Measurements from ENCODE around the gene SHISA6.

SHISA6 gene

DNA sequence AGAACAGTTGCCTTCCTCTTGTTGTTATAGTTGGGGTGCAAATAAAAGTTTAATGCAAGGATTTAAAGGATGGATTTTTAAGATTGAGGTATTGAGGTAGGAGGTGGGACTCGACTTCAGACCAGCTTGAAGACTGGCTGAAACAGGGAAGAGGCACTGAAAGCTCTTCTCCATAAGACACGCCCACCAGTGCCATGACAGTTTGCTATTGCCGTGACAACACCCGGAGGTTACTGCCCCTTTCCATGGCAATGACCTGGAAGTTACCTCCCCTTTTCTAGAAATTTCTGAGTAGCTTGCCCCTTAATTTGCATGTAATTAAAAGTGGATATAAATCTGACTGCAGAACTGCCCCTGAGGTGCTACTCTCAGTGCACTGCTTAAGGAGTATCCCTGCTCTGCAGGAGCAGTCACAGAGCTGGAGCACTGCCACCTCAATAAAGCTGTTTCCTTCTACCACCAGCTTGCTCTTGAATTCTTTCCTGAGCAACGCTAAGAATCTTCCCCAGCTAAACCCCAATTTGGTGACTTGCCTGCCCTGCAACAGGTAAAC is 122.6 kb downstream of the SHISA6 start:
- DNase-seq, result no peak

DNA sequence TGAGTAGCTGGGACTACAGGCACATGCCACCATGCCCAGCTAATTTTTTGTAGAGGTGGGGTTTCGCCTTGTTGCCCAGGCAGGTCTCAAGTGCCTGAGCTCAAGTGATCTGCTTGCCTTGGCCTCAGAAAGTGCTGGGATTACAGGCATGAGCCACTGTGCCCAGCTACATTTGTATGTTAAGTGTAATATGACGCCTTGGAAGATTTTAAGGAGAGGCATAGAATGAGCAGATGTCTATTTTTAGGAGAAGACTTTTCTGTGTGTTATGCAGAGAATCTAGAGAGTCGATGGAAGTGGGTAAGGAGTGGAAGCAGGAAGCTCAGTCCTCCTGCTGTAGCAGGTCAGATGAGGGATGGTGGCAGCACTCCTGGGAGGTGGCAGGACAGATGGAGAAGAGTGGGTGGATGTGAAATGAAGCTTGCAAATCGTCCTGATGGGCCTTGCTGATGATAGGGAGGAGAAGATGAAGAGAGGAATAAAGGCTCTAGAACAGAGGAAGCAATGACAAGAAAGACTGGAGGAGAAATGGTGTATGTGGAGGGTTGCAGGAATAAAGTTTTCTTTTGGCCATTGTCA is 125.3 kb downstream of the SHISA6 start:
- DNase-seq, result no peak

DNA sequence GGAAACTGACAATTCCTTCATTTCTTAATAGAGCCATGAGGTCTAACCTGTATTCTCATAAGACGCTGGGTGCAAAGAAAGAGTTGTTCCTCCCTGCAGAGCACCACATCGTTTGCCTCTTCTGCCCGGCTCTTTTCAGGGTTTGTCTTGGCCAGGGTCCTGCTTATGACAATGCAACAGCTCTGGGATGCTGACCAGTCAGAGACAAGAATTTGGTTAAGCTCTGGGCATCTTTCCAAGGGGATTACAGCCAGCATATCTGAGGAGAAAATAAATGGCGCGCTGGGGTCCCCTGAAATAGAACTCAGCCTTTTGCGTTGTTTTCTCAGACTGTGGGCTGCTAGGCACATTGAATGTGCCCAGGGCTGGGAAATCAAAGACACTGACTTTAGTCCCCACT is 128.6 kb downstream of the SHISA6 start:
- no peak for DNase-seq

DNA sequence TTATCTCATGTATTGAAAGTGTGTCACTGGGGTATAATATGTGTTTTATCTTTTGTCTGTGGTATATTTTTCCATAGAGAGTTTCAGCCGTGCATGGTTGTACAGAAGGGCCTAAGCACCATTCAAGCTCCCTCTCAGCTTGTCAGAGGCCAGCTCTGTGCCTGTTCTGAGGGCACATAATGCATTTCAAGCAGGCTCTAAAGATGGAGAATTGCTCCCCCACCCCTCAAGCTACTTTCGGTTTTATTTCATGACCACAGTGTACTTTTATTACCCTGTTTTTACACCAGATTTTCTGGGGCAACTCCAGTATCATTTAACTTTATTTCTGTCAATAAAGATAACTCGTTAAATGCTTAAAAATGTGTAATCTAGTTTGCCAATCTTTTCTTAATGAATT is 131.7 kb downstream of the SHISA6 start:
- no peak for DNase-seq

DNA sequence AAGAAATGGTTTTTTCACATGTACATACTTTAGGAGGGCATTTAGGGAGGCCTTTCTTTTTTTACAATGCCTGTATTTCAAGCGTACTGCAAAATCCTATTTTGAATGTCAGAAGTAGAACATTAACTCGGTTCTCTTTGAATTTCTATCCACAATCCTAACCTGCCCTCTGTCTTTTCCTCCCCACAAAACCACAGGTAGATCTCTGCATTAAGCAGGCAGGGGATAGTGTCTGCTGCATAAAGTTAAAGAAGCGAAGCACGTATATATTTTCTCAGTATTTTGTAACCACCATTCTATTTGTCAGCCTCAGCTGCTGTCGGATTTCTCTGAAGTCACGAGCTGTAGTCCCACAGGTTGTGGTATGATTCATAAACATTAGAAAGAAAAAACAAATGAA is 137.5 kb downstream of the SHISA6 start:
- no peak for DNase-seq

DNA sequence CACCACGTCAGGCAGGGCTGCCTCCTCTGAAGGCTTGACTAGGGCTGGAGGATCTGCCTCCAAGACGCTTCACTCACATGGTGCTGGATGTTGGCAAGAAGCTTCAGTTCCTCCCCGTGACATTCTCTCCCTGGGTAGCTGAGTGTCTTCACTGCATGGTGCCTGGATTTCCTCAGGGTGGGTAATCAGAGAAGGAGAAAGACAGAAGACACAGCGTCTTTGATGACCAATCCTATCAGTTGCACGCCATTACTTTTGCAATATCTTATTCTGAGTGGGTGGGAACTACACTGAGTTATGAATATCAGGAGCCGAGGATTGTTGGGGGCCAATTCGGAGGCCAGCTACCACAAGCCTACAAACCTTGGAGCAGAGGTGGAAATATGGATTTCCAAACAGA is 139.7 kb downstream of the SHISA6 start:
- no peak for DNase-seq

DNA sequence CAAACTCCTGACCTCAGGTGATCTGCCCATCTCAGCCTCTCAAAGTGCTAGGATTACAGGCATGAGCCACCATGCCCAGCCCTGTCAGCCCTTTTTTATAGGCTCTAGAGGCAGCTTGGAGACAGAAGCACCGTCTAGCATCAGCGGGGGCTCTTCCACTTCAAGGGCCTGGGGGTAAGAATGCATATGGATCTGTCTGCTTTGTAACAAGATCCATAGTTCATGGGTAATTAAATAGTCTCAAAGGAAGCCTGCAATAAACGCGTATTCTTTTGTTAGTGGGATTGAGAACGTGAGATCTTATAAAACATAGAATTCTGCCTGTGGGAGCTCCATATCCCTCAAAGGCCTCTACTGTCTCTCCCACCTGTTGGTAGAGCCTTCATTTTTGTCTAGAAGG is 142.1 kb downstream of the SHISA6 start:
- no peak for DNase-seq

DNA sequence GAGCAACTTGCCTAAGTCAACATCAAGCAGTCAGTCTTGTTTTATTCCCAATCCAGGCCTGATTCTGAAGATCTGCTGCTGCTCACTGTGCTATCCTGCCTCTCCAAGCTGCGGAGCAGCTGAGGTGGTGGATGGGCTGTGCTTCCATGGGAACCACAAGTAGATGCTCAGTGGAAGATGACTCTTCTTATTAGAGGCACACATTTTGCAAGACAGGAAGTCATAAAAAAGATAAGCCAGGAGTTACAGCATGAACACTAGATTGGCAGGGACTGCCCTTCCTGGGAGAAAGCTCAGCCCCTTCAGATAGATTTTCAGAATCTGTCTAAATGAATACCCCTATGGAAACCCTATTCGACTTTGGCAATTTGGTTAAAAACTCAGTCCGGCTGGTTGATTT is 143.1 kb downstream of the SHISA6 start:
- DNase-seq, result no peak

DNA sequence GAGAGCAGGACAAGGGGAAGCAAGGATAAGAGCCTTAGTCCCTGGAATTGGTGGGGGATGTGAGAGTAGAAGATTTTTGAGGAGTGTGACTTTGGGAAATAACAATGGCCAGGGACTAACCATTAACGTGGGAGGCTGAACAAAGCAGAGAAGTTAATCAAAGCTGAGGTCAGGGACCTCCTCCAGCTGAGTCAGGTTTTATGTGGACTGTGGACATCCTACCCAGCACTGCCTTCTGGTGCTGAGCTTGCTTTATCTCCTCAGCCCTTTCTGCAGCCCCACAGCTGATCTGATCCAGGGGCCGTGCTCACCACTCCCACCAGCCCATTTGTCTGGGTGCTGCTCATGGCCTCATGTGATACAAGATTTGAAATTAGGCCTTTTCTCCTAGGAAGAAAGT is 146.6 kb downstream of the SHISA6 start:
- DNase-seq, result no peak

DNA sequence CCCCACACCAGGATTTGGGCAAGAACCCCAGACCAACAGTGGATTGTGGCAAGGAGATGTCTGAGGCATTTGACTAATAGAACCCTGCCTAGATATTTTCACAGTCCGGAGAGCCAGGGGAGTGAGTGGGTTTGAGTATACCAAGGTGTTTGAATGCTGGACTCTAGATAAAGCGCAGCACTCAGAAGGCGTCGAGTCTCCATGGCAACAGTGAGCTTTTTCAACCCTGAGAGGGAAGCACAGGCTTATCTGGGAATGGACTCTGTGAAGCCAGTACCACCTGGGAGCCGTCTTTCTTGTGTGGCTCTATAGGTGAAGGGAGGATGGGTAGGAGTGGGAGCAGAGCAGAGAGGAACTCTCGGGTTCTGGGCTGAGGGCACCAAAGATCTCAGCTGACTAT is 147.0 kb downstream of the SHISA6 start:
- DNase-seq, result no peak

DNA sequence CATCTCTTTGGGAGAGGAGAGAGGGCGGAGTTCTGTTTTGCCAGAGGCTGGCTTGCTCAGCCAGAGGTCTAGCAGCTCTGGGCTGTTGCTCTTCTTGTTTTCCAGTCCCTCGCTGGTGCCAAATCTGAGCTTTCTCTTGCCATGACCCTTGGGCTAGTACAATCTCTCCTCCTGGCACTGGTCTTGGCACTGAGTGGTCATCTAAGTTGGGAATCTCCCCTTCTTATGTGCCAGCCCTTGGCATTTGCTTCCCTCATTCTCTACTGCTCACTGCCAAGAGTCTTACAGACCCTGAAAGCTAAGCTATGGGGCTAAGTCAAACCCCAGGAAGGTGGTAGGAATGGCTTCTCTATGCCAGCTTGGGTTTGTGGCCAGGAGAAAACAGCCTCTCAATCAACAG is 148.6 kb downstream of the SHISA6 start:
- DNase-seq, result no peak

DNA sequence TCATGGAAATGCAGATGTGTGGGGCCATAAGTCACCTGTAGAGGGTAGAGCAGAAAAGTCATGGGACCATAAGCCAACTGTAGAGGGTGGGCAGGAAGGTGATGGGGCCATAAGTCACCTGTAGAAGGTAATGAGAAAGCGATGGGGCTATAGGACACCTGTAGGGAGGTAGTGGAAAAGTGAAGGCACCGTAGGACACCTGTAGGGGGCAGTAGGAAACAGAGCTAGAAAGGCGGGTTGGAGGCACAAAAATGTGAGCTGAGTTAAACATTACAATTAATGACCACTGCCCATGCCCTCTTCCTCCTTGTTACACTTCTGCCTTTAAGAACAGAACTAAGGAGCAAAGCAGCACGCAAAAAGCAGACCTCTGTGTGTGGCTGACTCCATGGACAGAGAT is 150.1 kb downstream of the SHISA6 start:
- DNase-seq, result no peak

DNA sequence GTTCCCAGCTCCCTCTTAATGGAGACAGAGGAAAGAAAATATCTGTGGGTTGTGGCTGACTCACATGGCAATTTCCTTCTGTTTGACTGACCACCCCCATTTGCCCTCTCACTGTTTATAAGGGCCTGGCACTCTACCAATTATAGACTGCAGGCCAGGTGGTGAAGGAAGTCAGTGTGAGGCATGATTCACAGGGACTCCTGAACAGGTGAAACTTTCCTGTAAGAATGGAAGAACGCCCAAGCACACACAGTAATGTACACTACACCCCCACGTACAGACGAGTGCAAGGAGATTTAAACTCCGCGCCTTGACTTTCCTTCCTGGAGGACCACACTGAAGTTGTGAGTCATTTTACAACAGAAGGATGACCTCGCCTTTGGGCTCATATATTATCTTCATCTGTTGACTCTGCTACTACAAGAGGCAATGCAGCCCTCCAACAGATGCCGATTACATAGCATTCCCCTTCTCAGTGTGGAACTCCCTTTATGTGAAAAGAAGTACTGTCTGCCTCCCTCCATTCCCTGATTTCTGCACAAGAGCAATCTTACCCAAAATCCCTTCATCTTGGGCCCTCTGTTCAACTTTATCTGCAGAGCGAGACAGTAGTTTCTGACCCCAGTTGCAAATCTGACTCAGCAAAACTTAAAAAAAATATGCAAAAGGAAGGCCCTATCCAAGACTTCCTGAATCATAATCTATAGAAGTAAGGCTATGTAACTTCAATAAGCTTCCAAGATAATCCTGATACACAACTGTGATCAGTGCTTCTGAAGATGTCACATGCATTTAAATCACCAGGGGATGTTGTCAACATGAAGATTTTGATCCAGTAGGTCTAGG is 163.6 kb downstream of the SHISA6 start:
- DNase-seq, result no peak

DNA sequence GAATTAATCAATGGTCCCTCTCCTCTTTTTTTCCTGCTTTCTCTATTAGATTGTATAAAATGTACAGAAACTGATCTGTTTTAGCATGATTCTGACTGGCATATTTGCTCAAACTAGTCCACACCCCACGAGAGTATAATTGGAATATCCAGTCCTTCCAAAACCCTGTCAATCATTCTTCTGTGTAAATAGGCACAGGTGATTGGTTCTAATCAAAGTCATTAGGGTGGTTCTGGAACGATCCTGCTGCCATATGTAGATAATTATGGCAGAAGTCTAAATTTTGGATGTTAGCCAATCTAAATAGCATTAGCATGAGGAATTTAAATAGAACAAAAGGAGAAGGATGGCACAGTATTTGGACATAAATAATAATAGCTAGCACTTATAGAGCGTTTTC is 165.7 kb downstream of the SHISA6 start:
- no peak for DNase-seq

DNA sequence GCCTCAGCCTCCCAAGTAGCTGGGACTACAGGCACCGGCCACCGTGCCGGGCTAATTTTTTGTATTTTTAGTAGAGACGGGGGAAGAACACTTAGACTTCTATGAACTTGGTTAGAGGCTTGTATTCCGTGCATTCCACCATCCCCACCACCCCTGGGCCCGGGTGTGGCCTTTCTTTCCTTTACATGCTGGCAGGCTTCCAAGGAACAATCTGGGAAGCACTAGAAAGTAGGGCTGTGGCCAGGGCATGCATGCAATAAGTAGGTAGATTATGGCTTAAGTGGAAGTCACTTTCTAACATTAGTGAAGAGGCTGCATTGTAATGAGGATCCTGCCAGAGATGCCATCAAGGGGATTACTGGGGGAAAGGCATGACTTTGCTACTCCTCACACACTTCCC is 171.6 kb downstream of the SHISA6 start:
- DNase-seq, result no peak

DNA sequence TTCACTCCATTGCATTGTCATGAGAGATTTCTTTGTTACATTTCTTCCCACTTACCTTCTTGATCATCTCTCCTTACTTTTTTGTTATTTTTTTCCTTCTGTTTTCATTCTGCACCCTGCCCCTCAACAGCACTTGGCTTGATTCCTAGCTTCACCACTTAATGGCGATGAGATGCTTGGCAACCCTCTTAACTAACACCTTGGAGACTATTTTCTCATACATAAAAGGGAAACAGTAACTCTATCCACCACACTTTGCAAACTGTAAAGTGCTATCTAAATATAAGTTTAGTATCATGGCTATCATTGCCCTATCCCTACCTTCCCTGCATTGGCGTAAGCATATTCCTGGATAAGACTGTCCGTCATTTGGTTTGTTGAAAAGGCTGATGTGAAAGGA is 177.3 kb downstream of the SHISA6 start:
- DNase-seq, result no peak

DNA sequence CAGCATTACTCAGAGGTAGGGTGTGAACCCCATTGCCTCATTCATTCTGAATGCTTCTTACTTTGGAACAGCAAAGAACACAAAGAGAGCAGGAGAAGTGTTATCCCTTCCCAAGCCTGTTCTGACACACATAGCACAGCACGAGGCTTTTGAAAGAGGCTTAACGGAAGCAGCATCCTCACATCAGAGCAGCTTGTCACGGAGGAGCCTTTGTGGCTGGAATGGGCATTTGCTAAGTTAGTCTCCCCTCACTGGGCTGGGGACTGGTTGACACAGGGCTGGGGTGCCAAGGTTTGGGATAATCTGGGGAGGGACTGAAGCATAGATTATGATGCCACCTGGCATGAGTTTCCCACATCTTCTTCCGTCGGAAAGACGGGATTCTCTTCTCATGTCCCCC is 189.7 kb downstream of the SHISA6 start:
- no peak for DNase-seq

DNA sequence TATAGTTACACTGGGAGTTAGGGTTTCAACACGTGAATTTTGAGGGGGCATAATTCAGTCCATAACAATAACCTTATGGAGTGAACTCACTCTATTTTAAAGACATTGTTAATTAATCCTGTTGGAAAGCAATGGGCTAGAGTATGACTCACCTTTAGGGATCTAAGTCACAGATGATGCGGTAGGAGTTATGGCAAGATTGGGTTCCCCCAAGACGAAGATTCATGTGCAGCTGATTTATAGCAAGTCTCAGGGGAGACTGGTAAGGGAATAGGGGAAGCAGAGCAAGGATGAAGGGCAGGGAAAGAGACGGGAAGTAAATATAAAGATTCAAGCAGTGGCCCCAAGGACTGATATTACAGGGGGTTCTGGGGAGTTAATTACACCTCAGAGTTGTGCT is 197.7 kb downstream of the SHISA6 start:
- no peak for DNase-seq

DNA sequence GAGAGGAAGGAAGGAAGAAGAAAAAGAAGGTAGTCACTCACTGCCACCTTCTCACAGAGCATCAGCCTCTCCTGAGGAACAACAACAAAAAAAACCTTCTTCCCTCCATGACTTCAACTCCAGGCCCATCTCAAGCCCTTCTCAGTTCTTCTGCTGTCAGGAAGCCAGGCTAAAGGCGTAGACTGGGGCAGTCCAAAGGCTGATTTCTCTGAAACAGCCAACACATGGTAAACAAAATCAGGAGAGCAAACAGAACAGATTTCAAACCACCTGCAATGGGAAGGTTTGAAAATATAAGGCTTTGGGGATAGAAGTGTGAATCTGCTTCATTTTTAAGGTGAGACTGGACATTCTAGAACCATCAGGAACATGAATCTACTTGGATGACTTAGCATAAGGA is 200.0 kb downstream of the SHISA6 start:
- no peak for DNase-seq

DNA sequence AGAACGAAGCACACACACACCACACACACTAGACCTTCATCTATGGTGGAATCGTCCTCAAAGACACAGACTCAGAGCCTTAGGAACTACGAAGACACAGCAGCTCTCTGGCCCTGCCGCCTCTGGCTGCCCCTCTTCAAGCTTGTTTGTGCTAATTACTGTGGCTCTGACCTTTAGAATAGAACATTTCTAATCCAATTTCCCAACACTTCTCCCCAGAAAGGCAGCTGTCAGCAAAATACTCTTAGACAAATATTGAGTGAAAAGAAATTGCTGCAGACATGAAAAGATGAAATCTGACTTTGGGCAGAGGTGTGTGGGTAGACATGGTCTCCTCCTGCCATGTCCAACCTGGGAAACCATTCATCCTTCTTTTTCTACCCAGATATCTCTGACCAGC is 205.3 kb downstream of the SHISA6 start:
- no peak for DNase-seq

DNA sequence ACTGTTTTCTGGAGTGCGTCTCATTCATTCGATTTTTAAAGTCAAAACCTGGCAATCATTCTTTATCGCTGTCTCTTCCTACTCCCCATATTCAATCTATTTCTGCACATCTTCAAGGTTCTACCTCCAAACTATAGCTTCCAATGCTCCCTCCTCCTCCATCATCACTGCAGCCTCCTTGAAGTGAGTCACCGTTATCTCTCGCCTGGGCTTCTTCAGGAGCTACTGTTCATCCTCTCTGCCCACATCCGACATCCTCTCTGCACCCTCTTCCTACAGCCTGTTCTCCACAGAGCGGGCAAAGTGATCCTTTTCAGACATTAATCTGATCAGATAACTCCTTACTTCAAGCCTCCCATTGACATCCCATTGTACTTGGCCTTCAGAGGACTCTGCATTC is 213.1 kb downstream of the SHISA6 start:
- no peak for DNase-seq

DNA sequence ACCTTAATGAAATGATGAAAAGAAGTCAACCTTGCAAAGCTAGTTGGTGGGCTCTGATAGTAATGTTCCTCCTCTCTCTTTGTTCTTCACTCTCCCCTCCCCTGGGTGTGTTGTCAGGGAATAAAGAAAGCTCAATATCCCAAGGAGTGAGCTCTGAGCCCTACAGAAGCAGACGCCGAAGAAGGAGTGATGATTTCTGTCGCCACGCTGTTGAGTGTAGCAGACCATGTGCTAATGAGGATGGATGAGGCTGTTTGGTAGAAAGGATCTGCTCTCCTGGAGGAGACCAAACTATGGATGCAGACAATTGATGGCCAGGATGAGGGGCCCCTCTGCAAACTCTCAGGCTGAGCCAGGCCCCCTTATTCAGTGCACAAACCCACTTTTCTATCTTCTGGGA is 217.3 kb downstream of the SHISA6 start:
- DNase-seq, result no peak

DNA sequence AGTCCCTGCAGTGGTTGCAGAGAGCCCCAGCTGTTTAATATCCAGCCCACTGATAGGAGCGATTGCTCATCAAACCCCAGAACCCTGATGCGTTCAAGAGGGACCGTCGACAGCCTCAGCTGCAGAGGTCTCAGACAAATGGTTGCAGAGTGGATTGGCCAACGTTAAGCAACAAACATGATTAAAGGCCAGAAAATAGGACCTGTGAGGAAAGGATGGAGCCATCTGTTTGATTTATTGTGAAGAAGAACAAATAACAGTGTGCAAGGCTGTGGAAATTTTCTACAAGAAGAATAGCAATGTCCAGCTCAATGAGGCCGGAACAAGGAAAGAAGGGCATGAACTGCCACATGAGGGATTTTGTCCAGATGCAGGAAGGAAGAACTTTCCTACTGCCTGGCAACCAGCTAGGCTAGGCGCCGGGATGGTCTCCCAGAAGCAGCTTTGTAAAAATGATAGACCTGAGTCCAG is 218.9 kb downstream of the SHISA6 start:
- no peak for DNase-seq

DNA sequence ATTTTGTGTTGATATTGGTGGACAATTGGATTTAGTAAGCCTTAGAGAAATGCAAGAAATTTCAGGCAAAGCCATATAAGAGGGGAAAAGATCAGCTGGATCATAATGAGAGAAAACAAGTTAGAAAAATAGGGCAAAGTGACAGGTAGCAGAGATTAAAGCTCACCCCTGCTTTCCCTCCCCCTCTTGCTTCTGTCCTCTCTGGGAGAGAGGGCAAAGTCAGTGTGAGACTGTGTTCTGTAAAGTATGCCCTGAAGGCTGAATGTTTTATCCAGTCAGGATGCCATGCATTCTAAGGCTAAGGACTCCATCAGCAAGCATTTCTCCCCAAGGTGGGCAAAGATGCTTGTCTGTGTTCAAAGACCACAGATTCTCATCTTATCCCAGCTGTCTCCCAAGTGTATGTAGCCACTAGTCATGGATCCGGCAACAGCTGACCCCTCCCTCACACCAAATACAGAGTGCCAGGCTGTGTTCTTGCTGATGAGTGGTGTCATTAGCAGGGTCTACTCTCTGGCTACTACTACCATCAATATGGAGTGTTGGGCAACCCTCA is 221.1 kb downstream of the SHISA6 start:
- no peak for DNase-seq

All from suppressor macrophage treated with lipopolysaccharide for 1 hour (primary cell).